Smooth muscle cell (in vitro differentiated cells): ENCODE data around the gene DNAJB8. TPM values are rescaled to one million over a fixed set of nuclear protein-coding genes. Genes with fewer than 3 reads are reported as not detected.

Experiments used
- DNase-seq: peaks from one replicate; lab custom pipeline; 2025; ENCODE audit not compliant: unreplicated experiment; lab: John Stamatoyannopoulos, UW
- H2AFZ ChIP-seq: fragments of 200-600 bp; sonication (generic); 2 replicates; pipeline ENCODE4 v1.6.0; 2016; ENCODE audit warnings: antibody characterized with exemption, low read depth, mild to moderate bottlenecking
- H3F3A ChIP-seq: fragments of 200-600 bp; sonication (generic); 2 replicates; pipeline ENCODE4 v1.6.0; 2017; ENCODE audit warnings: antibody characterized with exemption, low read depth
- H3K27ac ChIP-seq: fragments of 200-600 bp; sonication (generic); 2 replicates; pipeline ENCODE4 v1.5.1; 2016; ENCODE audit warnings: low read depth, mild to moderate bottlenecking
- H3K27me3 ChIP-seq: fragments of 200-600 bp; sonication (generic); 2 replicates; pipeline ENCODE4 v1.6.1; 2016; ENCODE audit warnings: low read depth, mild to moderate bottlenecking
- H3K36me3 ChIP-seq: fragments of 200-600 bp; sonication (generic); 2 replicates; pipeline ENCODE4 v1.5.1; 2016; ENCODE audit warnings: low read depth
- H3K4me1 ChIP-seq: fragments of 200-600 bp; sonication (generic); 2 replicates; pipeline ENCODE4 v1.5.1; 2016; ENCODE audit warnings: low read depth
- H3K4me2 ChIP-seq: fragments of 200-600 bp; sonication (generic); 2 replicates; pipeline ENCODE4 v1.6.0; 2016; ENCODE audit warnings: mild to moderate bottlenecking
- H3K4me3 ChIP-seq: fragments of 200-600 bp; sonication (generic); 2 replicates; pipeline ENCODE4 v1.5.1; 2016; ENCODE audit warnings: mild to moderate bottlenecking
- H3K79me2 ChIP-seq: fragments of 200-600 bp; sonication (generic); 2 replicates; pipeline ENCODE4 v1.6.0; 2016; ENCODE audit warnings: low read depth, mild to moderate bottlenecking
- H3K9ac ChIP-seq: fragments of 200-600 bp; sonication (generic); 2 replicates; pipeline ENCODE4 v1.6.0; 2016; ENCODE audit warnings: low read depth
- H3K9me3 ChIP-seq: fragments of 200-600 bp; sonication (generic); replicated peaks from 2 replicates; pipeline ENCODE4 v1.5.1; 2016; ENCODE audit warnings: low read depth
- H4K20me1 ChIP-seq: fragments of 200-600 bp; sonication (generic); 2 replicates; pipeline ENCODE4 v1.6.0; 2016; ENCODE audit warnings: low read depth
- CTCF ChIP-seq: fragments of 200-600 bp; sonication (generic); IDR thresholded peaks from 2 replicates; pipeline ENCODE4 v1.5.1; 2017; ENCODE audit warnings: borderline replicate concordance, mild to moderate bottlenecking, antibody characterized with exemption; ENCODE audit not compliant: insufficient read depth, poor library complexity, severe bottlenecking
- WGBS: methylation state at CpG from one replicate; pipeline ENCODE4 v1.1.7; 2016; ENCODE audit warnings: low lambda C conversion rate; 5-methylcytosine and 5-hydroxymethylcytosine counted together
- polyA plus RNA-seq: library from polyadenylated mRNA; unstranded; fragments of >200 nt; fragmentation: Nextera tagmentation; extraction: Ambion mirVana; gene quantifications from 2 replicates; pipeline ENCODE4 v1.2.1, GENCODE V29; 2016
- total RNA-seq: library from RNA; depleted of rRNA; stranded (reverse); fragments of >200 nt; gene quantifications from 2 replicates; pipeline ENCODE4 v1.2.3, GENCODE V29; 2014

The DNAJB8 gene
- total and polyA plus RNA-seq, 2 experiments from 2014 or later = not detected

GRCh38 chr3:128486205-128486628, 19.5 kb upstream of the DNAJB8 start:
- H3K27me3 ChIP-seq = peaks cover 18% of the 10 kb centered on the region
- H3K4me2 ChIP-seq = peak overlapping the region; percentile 97
- no peak for DNase-seq
- no peak for TF ChIP-seq CTCF
- WGBS = 30% methylated on average over 12 of the region's 14 CpGs
- H3K9ac ChIP-seq = no peak overlapping the region
- no peak overlapping the region for H3K27ac ChIP-seq
- H2AFZ ChIP-seq = no peak overlapping the region
- H3K9me3 ChIP-seq = no peaks in the 10 kb centered on the region
- H3F3A ChIP-seq = peaks cover 14% of the 10 kb centered on the region
- H4K20me1 ChIP-seq = peaks cover 22% of the 10 kb centered on the region
- H3K4me3 ChIP-seq = peak overlapping the region; percentile 79
- peaks cover 9% of the 10 kb centered on the region for H3K79me2 ChIP-seq
- H3K36me3 ChIP-seq = no peaks in the 10 kb centered on the region
- H3K4me1 ChIP-seq = peaks cover 76% of the 10 kb centered on the region

- H3K9me3 ChIP-seq = no peaks in the 10 kb centered on the region
- H3K4me3 ChIP-seq = no peak overlapping the region
- peaks cover 72% of the 10 kb centered on the region for H3K4me1 ChIP-seq
- TF ChIP-seq CTCF = no peak
- H3K27me3 ChIP-seq = peaks cover 11% of the 10 kb centered on the region
- H3K27ac ChIP-seq = no peak overlapping the region
- peak overlapping the region; percentile 97 for H3K4me2 ChIP-seq
- H3K36me3 ChIP-seq = no peaks in the 10 kb centered on the region
- H2AFZ ChIP-seq = no peak overlapping the region
- H3K9ac ChIP-seq = no peak overlapping the region
- peaks cover 15% of the 10 kb centered on the region for H4K20me1 ChIP-seq
- WGBS = 66% methylated on average over 29 of the region's 29 CpGs
- peaks cover 9% of the 10 kb centered on the region for H3K79me2 ChIP-seq
- H3F3A ChIP-seq = peaks cover 14% of the 10 kb centered on the region
- no peak for DNase-seq
Observed at GRCh38 chr3:128485282-128486204, 18.9 kb upstream of the DNAJB8 start.

- Histone ChIP-seq H3K4me3 (no peak overlapping the region), H4K20me1 (peaks cover 9% of the 10 kb centered on the region), H2AFZ (peak overlapping the region; percentile 61), H3K9ac (no peak overlapping the region), H3K4me1 (peaks cover 65% of the 10 kb centered on the region), H3K79me2 (peaks cover 9% of the 10 kb centered on the region), H3F3A (peaks cover 14% of the 10 kb centered on the region), H3K27me3 (peaks cover 2% of the 10 kb centered on the region), H3K9me3 (no peaks in the 10 kb centered on the region), H3K27ac (peak overlapping the region; percentile 80), H3K36me3 (no peaks in the 10 kb centered on the region), H3K4me2 (peak overlapping the region; percentile 85)
- no peak for TF ChIP-seq CTCF
- DNase-seq = no peak
- 31% methylated on average over 14 of the region's 16 CpGs for WGBS
Observed at GRCh38 chr3:128484404-128485281, 18.0 kb upstream of the DNAJB8 start.
